ENCODE measurements around the gene SPP1.
"Not testable (repeated sequence)": the region's sequence is repeated elsewhere in the genome, so short reads cannot be mapped to it uniquely, and the experiment has no call there.

The SPP1 gene

DNA sequence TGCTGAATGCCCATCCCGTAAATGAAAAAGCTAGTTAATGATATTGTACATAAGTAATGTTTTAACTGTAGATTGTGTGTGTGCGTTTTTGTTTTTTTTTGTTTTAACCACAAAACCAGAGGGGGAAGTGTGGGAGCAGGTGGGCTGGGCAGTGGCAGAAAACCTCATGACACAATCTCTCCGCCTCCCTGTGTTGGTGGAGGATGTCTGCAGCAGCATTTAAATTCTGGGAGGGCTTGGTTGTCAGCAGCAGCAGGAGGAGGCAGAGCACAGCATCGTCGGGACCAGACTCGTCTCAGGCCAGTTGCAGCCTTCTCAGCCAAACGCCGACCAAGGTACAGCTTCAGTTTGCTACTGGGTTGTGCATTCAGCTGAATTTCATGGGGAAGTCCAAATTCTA, at the start of gene SPP1:
TSS of gene SPP1 (plus strand) at position 249 of the 400 bp plus-strand sequence. CDS start 1,182 bp downstream, outside the sequence.
- DNase-seq = no peak

DNA sequence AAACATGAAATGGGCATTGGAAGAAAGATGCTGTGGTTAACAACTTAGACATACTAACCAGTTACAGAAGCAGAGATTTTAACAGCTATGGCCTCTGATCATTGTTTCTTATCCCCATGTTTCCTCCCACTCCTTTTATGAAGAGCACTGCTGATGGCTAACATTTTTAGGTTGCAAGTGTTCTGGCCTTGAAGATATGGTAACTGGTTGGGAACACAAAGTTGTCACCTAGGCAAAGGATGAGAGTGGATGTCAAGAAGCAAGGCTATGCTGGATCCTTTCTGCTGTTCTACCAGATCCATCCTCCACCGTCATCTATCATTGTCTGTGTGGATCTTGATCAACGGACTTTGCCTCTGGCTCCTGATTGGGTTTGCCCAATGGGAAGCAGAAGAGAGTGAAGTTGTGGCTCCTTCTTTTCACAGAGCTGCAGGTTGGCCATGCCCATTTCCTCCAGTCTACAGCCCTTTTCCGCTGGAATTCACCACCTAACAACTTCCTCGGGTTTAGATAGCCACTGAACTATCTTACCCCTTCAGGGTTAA, 48.9 kb upstream of the SPP1 start:
- no peak for DNase-seq

DNA sequence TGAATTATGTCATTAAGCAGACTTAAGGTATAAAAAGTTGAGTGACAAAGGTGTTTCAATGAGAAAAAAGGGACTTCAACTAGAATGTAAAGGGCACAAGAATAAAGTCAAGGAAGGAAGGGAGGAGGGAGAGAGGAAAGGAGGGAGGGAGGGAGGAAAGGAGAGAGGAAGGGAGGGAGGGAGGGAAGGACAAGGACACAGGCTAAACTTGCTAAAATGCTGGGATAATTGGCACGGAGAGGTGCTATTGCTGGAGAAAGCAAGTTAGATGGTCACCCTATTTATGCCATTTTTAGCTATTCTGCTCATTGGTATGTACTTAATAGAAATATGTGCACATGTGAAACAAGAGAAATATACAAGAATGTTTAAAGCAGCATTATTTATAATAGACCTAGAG, 44.9 kb upstream of the SPP1 start:
- DNase-seq = no peak

DNA sequence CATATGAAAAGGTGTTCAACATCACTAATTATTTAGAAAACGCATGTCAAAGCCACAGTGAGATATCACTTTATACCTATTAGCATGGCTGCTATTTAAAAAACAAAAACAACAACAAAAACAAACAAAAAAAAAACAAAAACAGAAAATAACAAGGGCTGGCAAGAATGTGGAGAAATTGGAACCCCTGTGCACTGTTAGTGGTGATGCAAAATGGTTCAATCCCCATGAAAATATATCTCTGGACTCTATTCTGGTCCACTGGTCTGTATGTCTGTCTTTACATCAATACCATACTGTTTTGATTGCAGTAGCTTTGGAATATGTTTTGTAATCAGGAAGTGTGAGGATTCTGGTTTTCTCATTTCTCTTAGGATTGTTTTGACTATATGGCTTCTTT, 43.6 kb upstream of the SPP1 start:
- no peak for DNase-seq

DNA sequence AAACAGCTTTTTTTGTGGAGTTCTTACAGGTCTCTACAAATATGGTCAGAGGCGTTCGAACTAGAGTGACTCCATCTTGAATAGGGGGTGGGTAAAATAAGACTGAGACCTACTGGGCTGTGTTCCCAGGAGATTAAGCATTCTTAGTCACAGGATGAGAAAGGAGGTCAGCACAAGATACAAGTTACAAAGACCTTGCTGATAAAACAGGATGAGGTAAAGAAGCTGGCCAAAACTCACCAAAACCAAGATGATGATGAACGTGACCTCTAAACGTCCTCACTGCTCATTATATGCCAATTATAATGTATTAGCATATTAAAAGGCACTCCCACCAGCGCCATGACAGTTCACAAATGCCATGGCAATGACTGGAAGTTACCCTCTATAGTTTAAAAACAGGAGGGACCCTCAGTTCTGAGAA, 42.8 kb upstream of the SPP1 start:
- no peak for DNase-seq

DNA sequence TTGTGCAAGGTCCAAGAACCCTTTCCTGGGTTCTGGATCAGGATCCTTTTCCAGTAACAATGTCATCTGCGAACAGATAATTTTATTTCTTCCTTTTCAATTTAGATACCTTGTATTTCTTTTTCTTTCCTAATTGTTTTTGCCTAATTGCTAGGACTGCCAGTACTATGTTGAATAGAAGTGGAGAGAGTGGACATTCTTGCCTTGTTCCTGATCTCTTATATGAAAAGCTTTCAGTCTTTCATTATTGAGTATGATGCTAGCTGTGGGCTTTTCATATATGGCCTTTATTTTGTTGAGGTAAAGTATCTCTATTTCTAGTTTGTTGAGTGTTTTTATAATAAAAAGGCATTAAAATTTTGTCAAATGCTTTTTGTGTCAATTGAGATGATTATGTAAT, 42.2 kb upstream of the SPP1 start:
- DNase-seq = no peak

DNA sequence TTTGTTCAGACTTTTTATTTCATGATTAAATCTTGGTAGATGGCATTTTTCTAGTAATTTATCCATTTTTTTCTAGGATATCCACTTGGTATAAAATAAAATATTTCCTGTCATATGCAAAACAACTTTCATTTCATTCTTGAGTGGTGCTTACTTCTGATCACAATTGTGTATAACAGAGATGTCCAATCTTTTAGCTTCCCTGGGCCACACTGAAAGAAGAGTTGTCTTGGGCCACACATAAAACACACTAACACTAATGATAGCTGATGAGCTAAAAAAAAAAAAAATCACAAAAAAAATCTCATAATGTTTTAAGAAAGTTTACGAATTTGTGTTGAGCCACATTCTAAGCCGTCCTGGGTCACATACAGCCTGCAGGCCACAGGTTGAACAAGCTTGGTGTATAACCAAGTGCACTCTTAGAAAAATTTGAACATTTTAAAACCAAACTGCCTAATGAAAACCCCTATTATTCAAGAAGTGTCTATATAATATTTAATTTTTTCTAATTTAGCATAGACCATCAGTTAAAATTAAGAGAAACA, 41.3 kb upstream of the SPP1 start:
- no peak for DNase-seq

DNA sequence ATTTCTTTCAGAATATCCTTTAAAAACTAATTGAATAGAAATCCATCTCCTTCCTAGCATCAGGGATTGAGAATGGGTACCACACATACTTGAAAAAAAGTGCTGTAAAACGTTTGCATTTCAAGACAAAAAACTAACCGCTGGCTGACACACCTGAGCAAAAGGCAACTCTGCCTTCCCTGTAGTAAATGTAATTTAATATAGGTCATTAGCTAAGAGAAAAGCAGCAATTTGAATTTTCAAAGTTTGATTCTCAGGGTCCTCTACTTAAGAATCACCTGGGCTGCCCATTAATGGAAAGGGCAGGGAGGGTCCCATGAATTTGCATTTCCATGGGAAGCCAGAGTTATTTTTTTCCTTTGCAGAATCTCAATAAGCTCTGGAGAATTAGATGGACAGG, 40.5 kb upstream of the SPP1 start:
- DNase-seq = no peak

DNA sequence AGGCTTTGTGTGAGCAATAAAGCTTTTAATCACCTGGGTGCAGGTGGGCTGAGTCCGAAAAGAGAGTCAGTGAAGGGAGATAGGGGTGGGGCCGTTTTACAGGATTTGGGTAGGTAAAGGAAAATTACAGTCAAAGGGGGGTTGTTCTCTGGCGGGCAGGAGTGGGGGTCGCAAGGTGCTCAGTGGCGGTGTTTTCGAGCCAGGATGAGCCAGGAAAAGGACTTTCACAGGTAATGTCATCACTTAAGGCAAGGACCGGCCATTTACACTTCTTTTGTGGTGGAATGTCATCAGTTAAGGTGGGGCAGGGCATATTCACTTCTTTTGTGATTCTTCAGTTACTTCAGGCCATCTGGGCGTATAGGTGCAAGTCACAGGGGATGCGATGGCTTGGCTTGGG, 39.6 kb upstream of the SPP1 start:
- not testable (repeated sequence) for DNase-seq

DNA sequence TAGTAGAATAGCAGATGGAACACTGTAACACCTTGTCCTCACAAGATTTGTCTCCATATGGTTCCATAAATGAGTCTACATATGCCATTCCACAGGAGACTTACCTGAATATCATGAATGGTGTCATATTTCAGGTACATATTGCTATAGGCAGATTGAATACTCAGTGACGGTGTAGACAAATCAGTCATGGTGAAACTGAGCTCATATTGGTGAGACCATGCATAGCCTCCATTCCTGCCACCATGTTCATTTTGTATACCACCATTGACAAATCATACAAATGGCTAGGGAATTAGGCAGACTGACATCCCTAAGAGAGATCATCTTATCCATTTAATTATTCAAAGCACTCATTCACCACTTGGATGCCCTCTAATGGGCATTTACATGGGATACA, 38.0 kb upstream of the SPP1 start:
- DNase-seq = no peak

DNA sequence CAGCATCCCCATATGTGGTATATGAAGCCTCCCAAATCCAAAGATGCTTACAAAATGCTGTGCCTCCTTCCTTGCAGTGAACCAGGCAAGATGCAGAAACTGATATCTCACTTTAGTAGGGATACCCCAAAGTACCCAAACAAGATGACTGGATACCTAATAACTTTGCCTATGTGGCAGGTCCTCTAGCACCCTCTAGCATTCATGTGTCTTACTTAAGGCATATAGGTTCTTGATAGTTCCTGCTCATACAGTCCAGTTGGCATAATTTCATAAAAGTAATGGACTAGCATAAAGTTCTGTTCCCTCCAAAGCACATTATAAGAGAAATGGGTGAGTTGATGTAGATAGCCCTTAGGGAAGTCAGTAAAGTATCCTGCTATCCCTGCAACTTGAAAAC, 36.8 kb upstream of the SPP1 start:
- DNase-seq = no peak

DNA sequence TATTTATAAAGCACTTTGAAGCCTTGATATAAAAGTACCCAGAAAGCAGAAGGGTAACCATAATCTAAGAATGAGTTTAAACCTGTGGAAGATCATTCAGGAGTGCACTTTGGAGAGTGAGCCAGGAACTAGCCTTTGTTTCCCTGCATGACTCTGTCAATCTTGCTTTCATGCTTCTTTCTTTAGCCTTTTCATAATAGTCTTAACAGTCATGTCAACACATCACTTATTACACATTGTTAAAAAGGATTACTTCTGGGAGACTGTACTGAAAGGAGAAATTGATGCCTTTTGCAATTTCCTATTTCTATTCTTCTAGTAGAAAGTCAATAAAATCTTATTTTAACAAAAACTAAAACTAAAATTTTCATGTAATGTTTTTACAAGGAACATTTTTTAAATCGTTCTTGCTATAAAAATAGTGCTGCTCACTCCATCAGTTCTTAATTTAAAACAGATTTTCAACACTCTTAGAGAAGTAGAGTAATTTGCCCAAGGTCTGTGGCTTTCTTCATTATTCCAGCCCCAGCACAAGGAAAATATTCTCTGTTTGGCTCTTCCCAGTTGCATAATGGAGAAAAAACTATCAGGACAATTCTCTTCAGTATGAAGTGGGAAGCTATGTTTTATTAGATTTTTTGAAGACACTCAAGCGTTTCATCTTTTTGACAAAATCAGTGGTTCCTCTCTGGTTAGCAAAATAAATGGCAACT, 35.4 kb upstream of the SPP1 start:
- no peak for DNase-seq

DNA sequence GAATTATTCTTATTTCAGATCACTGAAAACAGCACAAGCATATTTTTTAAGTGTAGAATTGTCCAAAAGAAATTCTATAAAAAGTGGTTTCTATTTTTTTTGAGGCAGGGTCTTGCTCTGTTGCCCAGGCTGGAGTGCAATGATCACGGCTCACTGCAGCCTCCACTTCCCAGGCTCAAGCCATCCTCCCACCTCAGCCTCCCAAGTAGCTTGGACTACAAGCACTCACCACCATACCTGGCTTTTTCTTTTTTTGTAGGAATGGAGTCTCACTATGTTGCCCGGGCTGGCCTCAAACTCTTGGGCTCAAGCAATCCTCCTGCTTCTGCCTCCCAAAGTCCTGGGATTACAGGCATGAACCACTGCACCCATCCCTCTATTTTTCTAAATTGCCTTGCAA, 34.7 kb upstream of the SPP1 start:
- DNase-seq = not testable (repeated sequence)

DNA sequence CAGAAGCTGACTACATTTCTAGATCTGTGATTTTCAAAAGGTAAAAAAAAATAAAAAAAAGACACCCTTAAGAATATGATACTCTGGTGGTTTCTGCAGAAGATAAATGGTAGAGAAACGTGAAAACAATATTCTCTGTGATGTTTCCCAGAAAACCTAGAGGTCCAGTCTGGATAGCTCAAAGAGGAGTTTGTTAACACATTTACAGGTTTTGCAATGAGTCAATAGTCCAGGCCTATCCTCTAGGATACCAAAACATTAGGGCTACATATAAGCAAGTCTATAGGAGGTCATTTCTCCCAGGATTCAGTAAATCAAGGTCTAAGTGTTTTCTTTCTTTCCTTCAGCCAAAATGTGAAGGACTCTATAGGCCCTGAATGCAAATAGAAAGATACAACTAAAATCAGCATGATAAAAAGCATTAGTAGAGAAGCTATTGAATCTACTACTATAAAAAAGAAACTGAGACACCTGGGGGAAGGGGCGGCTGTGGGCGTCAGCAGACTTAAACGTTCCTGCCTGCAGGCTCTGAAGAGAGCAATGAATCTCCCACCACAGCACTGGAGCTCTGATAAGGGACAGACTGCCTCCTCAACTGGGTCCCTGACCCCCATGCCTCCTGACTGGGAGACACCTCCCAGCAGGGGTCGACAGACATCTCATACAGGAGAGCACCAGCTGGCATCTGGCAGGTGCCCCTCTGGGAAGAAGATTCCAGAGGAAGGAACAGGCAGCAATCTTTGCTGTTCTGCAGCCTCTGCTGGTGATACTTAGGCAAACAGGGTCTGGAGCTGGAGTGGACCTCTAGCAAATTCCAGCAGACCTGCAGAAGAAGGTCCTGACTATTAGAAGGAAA, 33.7 kb upstream of the SPP1 start:
- DNase-seq = no peak

DNA sequence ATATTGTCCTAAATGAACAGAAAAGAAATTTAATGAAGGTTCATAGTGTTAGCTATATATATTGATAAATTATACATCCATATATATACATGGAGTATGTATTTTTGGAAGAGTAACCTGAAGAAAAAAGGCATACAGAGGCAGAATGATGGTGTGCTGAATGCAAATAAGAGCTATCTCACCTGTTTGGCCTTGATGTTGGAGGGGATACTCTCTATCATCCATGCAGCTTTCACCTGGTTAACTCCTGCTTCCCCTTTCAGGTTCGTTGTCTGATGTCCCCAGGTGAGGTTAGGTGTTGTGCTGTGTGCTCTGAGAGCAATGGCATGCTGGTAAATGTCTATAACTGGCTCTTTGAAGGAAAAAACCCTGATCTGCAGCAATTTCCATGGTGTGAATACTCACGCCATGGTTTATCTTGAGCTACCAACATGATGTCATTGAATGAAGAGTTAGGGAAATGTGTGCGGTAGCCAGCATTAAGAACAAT, 31.8 kb upstream of the SPP1 start:
- no peak for DNase-seq

DNA sequence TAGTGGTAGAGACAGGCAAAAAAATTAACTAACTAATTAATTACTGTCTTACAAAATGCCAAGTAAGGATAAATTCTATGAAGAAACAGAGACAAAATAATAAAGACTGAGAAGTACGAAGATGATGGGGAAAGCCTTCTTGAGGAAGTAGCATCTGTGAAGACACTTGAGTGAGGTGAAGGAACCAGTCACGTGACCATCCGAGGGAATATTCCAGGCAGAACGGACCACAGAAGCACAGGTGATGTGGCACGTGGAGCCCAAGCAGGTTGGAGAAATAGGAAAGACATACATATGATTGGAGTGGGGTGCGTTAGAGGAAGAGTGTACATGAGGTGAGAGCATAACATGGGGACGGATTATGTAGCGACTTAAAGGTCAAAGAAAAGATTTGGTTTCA, 30.5 kb upstream of the SPP1 start:
- DNase-seq = no peak

DNA sequence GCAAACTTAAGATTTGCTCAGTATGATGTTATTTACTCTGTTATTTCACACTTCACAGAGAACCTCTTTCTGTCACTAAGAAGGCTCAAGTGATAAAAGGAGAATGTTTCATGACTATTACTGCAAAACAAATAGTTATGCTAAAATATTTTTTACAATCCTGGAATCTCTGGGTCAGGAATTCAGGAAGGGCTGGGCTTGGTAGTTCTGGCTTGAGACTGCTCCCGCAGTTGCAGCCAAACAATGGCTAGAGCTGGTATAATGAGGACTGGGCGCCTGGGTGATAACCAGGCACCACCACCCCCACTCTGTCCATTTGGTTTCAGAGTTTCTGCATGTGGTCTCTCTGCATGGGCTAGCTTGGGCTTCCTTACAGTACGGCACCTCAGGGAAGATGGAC, 28.7 kb upstream of the SPP1 start:
- DNase-seq = no peak

DNA sequence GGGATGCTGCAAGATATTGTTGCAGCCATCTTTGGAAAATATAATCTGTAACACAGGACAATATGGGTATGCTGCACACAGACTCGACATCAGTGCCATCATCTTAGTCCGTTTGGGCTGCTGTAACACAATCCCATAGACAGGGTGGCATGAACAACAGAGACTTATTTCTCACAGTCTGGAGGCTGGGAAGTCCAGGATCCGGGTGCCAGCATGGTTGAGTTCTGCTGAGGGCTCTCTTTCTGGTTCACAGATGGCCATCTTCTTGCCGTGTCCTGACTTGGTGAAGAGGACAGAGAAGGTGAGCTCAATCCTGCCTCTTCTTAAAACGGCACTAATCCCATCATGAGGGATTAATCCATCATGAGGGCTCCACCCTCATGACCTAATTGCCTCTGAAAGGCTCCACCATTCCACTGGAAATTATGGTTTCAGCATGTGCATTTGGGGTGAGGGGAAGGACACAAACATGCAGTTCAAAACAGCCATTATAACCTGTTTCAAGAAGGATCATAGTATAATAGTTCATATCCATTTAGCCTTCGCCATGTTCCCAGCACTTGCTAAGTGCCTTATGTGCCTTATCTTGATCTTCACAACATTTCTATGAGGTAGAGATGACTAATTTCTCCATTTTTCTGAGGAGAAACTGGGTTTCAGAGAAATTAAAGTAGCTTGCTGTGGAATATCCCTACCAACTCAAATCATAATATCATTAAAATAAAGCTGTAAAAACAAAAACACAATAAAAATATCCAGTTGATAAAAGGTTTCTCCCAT, 27.9 kb upstream of the SPP1 start:
- DNase-seq = no peak

DNA sequence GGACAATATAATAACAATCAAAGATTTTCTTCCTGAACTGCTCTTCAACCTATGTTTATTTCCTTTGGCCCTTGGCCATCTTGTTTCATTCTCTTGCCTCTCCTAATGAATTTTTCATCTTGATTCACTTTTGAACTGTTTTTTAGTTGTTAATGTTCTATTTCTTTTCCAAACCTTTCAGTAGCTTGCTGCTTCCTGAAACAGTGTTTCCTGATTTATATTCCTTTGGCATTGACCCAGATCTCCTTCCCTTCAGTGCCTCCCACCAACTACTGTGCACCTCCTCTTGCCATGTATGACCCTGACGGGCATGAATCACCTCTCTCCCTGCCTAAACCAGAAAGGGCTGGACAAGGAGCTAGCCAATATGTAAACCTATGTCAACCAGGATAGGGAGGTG, 25.6 kb upstream of the SPP1 start:
- no peak for DNase-seq

DNA sequence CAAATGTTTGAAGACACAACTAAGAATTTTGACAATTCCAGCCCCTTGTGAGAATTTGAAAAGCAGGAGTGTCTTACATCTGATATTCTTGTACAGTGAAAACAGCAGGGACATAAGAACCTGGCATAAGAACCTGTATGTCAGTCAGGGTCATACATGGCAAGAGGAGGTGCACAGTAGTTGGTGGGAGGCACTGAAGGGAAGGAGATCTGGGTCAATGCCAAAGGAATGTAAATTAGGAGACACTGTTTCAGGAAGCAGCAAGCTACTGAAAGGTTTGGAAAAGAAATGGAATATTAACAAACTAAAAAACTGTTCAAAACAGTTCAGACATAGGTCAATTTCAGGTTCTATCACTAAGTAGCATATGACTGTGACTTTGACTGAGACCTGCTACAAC, 25.0 kb upstream of the SPP1 start:
- DNase-seq = no peak

DNA sequence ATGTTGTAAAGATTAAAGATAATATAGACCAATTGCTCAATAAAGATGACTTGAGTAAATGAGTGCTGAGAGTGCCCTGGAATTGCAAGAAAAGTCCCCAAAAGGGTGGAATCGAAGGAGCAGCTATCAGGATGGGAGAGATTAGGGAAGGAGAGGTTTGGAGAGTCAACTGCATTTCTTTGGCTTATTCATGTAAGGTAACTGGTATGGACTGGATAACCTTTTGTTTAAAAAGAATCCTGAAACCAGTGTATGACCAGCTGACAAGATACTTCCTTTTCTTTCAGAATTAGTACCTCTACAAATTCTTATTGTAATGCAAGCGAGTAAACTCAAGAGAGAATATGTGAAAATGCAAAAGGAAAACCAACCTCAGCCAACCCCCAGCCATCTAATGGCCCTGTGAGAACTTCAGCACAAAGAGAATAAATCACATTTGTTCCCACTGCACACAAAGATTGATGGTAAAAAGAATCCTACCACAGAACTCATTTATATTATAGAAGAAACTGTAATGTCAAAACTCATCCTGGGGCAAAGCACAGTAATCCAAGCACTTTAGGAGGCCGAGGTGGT, 24.5 kb upstream of the SPP1 start:
- DNase-seq = no peak

DNA sequence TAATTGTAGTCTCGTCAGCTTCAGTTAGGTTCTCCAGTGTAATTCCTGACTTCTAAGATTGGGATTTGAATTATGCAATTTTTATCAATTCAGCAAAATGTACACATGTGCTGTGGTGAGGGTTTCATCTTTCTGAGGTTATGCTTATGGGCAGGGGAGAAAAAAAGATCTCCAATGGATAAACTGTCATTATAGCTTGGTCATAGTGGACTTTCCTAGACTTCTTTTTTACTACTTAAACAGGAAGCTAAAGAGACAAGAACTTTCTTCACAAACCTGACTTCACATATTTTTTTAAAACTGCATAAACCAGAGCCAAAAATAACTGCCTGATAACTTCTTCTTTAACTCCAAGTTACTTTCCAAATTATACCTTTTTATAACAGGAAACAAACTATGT, 21.7 kb upstream of the SPP1 start:
- no peak for DNase-seq

DNA sequence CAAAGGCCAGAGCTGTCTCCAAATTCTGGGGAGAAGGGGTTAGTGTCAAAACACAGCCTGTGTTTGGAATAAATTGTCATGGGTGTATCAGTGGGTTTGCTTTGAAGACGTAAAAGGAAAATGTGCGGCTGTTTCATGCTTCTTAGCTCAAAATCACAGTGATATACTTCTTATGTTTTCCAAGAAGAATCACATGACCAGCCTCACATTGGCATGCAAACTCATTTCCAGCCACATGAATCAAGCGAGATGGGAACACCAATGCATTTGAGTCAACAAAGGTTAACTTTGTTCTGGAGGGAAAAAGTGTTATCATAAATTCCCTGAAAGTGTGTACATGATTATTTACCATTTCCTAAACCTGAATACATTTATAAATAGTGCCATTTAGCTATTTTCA, 19.0 kb upstream of the SPP1 start:
- DNase-seq = no peak

Data from activated T-cell treated with anti-CD3 and anti-CD28 coated beads, Interleukin-2, amount 50 U/mL, for 1 hour (primary cell).